Eye (tissue), 1 donor: ENCODE results near the gene CCDC187.
A peak's percentile ranks its signal among the peaks of the same experiment; 100 is the strongest.
"Not testable (repeated sequence)": the region's sequence is repeated elsewhere in the genome, so short reads cannot be mapped to it uniquely, and the experiment has no call there.

Experiments
- DNase-seq: peaks from one replicate; pipeline ENCODE4 v3.0.0-alpha.2; 2015

The CCDC187 gene

GRCh38 chr9:136237486-136238341, 66.2 kb downstream of the CCDC187 start:
- DNase-seq = no peak

DNA sequence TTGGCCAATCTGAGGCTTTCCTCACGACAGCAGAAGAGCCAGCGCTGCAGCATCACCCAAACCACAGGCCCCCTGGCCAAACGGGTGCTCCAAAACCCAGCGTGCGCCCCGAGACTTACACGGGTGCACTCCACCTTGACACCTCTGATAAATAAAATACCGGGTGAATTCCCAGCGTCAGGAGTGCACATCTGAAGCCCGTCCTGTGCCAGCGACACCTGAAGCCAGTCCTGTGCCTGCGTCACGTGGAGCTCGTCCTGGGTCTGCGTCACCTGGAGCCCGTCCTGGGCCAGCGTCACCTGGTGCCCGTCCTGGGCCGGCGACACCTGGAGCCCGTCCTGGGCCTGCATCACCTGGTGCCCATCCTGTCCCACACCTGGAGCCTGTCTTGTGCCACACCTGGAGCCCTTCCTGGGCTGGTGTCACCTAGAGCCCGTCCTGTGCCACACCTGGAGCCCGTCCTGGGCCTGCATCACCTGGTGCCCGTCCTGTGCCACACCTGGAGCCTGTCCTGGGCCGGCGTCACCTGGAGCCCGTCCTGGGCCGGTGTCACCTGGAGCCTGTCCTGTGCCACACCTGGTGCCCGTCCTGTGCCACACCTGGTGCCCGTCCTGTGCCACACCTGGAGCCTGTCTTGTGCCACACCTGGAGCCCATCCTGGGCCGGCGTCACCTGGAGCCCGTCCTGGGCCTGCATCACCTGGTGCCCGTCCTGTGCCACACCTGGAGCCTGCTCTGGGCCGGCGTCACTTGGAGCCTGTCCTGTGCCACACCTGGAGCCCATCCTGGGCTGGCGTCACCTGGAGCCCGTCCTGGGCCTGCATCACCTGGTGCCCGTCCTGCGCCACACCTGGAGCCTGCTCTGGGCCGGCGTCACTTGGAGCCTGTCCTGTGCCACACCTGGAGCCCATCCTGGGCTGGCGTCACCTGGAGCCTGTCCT, 67.2 kb downstream of the CCDC187 start:
- DNase-seq = not testable (repeated sequence)

- DNase-seq = no peak
Measured at GRCh38 chr9:136235709-136236455, 68.0 kb downstream of the CCDC187 start.

- no peak for DNase-seq
Measured at GRCh38 chr9:136235171-136235570, 68.7 kb downstream of the CCDC187 start.

- DNase-seq = no peak
Measured at GRCh38 chr9:136234597-136234996, 69.3 kb downstream of the CCDC187 start.

DNA sequence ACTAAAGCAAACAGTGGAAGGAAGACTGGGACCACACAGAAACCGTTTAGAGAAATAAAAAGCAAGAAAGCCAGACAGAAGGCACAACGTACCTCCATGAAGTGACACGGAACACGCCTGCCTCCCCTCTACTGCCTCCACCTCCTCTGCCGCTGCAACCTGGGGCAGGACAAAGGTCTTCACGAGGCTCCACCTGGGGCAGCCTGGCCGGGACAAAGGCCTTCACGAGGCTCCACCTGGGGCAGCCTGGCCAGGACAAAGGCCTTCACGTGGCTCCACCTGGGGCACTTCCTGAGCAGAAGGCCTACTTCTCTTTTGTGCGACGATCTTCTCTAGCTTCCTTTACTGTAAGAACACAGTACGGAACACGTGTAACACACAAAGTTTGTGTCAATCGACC, 70.0 kb downstream of the CCDC187 start:
- DNase-seq = no peak

GRCh38 chr9:136233411-136233810, 70.5 kb downstream of the CCDC187 start:
- DNase-seq = no peak

DNA sequence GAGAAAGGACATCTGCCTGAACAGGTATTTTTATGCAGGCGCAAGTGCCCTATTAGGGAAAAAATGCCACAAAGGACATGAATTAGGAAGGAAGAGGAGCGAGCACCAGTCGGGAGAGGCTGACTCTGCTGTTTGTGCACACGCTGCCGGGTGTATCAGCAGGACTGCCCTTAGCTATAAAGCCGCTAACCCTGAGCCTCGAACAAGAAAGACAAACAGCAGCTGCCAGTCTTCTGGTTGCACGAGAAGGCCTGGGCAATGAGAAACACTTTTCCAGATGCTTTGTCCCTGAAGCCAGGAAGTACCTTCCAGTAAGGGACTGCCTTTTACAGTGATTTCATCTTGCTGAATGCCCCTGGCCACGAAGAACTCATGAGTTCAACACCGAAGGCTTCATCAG, 70.9 kb downstream of the CCDC187 start:
- no peak for DNase-seq

DNA sequence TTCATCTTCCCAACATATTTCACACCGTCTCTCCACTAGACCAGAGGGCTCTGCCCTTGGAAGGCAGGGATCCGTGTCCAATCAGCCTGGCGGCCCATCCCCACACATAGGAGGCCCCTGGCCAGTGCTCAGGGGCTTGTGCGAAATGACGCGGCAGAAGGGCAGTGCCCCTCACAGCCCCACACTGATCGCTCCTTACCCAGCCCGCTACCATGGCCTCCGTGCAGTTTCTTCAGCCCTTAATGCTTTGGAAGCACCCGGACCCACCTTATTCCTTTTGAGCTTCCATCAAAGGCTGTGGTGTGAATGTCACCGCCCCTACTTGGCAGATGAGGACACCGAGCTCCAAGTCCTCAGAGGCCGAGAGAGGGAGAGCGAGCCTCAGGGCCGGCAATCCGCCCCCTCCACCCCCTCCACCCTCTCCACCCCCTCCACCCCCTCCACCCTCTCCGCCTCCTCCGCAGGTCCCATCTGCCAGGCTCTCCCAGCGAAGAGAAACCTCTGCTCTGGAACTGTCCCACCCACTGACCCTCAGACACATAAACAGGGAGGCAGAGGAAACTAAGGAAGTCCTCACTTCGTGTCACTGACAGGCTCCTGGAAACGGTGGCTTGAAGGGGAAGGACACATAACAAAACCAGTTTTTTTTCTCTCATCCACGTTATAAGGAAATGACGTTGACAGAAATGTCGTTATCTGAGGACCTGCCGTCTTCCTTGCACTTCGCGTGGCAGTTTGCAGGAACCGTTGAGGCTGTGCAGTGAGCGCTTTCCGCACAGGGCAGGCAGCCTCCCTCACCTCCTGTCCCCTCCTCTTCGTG, 72.2 kb downstream of the CCDC187 start:
- DNase-seq = no peak

DNA sequence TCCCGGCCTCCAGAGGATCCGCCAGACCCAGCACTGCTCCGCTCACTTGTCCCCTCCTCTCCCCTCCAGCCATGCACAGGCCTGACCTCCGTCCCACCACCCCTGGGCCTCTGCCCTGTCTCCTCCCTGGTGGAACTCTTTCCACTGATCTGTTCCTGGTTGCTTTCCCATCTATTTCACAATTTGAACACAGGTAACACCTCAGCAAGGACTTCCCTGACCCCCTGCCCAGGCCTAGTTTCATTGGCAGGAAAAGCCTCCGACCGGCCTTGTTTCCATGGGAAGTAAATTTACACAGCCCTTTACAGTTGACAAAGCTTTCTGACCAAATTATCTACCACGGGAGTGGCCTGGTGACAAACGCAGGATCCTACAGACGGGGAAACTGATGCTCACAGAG, 73.1 kb downstream of the CCDC187 start:
- no peak for DNase-seq

DNA sequence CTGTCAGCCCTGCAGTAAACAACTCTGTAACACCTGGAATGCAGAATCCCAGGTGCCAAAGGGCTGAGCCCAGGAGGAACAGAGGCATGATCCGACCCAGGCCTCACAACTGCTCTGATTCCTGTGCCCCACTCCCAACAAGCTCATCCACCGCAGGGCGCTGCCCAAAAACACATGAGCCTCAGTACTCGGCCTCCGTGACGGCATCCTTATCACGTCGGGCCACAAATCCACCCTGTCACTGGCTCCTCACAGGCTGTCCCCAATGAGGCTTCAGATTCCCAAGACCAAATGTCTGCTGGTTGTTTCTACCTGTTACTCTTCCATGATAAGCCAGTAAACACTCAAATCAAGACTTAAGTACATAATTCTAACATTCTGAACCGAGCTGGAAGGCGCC, 73.5 kb downstream of the CCDC187 start:
- no peak for DNase-seq

DNA sequence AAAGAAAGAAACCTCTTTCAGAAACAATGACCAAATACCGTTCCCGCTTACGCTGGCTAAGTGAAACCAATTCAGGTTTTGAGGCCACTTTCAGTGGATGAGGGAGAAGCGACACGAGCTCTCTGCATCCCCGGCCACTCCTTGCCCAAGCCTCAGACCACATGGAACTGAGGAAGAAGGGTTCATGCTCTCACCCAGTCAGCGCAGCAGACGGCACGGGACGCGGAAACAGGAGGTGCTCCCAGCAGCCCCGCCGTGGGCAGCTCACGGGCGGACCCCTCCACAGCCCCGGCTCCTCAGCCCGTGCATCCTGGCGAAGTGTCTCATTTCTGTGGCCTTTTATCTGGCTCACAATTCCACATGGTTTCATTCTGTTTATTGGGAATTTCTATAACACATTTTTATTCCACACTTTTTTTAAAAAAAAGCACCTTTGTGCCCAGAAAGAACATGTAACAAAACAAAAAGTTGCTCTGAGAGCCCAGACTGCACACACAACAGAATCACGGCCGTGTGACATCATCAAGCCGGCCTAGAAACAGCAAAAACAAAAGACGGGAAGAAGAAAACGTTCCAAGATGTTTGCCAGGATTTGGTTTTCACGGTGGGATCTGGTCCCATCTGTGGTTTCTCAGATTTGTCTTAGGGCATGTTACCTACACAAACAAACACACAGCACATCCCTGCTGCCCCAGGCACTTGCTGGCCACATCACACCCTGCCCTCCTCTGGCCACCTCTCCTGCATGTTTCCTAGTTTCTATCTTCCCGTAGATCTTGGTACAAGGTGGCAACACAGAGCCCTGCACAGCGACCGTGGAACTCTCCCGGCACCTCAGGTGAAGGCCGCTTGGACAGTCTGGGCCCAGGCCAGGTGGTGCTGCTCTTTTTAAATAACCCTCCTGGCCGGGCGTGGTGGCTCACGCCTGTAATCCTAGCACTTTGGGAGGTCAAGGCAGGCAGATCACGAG, 74.5 kb downstream of the CCDC187 start:
- no peak for DNase-seq

DNA sequence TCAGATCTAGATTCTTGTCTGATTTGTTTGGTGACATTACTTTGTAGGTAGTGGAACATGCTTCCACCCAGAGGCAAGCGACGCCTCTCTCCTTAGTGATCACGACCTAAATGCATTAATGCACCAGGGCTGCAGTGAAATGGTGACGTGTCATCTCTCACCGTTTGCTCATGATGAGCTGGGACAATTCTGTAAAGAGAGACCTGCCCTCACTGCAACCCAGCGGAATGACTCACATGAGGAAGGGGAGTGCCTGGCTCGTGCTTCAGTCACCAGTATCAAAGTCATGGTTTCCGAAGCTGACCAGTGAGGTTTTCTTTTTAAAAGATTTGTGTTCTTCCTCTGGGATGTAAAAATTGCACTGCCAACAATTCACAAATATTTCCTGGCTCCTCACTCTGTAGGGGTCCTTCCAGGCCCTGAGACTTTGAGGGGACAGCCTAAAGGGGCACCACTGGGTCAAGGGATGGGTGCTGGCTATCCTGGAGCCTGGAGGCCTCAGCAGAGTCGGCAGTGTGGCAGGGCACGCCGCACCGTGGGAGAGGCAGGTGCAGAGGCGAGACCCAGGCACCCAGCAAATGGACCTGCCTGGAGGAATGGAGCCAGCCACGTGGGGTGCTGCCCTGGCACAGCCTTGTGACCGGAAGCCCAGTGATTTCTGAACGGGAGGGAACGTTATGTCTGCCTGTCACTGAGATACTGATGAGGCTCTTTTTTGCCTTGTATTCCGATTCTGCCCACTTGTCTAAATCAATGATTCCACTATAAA, 75.6 kb downstream of the CCDC187 start:
- no peak for DNase-seq

GRCh38 chr9:136226680-136227407, 77.0 kb downstream of the CCDC187 start:
- no peak for DNase-seq

- DNase-seq = peak; percentile 77
Measured at GRCh38 chr9:136225748-136226679, 77.9 kb downstream of the CCDC187 start.

DNA sequence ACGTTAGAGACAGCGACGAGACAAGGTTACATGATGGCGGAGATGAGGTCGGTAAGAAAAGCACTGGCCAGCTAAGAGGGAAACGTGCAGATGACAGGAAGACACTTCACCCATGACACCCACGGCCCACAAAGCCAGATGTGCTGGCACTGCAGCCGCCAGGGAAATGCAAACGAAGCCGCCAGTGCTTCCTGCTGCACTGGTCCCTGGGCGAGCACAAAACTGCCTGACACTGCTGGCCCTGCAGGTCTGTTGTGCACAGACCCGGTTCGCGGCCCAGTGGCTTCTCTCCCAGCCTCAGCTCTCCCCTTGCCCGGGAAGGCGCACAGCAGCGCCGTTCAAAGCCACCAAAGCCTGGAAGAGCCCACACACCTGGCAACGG, 78.5 kb downstream of the CCDC187 start:
- DNase-seq = no peak

DNA sequence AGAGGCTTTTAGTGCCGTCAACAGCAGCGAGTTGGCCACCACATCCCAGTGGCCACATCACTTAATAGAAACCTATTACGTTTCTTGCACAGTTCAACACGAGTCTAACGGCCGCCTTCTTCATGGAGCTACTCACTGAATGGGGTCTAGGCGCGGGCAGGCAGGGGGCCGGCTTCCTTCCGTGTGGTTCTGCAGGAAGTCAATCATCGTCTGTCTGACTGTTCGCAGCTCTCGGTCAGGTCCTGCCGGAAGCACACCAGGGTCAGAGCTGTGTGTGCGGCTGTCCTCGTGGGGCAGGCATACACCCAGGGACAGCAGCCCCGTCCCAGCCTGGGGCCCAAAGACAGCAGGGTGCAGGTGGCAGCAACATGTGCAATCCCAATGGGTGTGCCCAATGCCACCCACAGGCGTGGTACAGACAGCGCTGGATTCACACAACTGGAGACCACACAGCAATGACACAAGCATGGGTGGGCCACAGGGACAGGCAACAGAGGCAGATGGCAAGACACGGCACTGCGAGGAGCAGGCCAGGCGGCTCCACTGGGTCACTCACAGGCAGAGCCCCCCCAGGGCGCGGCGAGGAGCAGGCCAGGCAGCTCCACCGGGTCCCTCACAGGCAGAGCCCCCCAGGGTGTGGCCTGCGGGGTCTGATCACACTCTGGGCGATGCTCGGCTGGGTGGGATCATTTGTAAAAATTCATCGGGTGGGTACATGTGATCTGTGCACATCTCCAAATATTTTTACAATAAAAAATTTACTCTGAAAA, 79.8 kb downstream of the CCDC187 start:
- DNase-seq = no peak

- no peak for DNase-seq
Measured at GRCh38 chr9:136222906-136223285, 81.0 kb downstream of the CCDC187 start.
